ENCODE data around the gene EFCAB9. TPM values are rescaled to one million over a fixed set of nuclear protein-coding genes. Genes with fewer than 3 reads are reported as not detected.

Gene EFCAB9
- total and polyA plus RNA-seq, 2 donors from 2014 or later: not detected

DNA sequence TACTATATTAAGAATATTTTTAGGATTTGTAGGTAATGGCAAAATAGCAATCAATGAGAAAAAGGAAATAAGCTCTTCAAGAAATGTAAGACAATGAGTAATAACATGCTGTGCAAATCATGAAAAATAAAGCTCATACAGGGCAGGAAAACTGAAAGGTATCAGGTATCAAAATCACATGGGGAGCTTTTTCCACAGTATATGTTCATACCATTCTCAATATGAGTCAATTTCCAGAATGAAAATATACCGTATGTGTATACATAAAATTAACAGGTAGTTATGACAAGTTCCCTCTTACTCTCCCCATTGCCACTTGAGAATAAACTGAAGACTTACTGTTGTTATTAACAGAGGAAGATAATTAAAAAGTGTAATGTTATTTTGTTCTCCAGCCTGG, 35.9 kb downstream of the EFCAB9 start:
- no peak for FAIRE-seq
- intact Hi-C loops (cut with DNase I): no loop called here
- TF ChIP-seq, protein P1, sequence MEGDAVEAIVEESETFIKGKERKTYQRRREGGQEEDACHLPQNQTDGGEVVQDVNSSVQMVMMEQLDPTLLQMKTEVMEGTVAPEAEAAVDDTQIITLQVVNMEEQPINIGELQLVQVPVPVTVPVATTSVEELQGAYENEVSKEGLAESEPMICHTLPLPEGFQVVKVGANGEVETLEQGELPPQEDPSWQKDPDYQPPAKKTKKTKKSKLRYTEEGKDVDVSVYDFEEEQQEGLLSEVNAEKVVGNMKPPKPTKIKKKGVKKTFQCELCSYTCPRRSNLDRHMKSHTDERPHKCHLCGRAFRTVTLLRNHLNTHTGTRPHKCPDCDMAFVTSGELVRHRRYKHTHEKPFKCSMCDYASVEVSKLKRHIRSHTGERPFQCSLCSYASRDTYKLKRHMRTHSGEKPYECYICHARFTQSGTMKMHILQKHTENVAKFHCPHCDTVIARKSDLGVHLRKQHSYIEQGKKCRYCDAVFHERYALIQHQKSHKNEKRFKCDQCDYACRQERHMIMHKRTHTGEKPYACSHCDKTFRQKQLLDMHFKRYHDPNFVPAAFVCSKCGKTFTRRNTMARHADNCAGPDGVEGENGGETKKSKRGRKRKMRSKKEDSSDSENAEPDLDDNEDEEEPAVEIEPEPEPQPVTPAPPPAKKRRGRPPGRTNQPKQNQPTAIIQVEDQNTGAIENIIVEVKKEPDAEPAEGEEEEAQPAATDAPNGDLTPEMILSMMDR (IDR thresholded peaks at IDR 0.05; ENCODE audit: borderline replicate concordance, extremely low read depth, insufficient read depth): no peak

DNA sequence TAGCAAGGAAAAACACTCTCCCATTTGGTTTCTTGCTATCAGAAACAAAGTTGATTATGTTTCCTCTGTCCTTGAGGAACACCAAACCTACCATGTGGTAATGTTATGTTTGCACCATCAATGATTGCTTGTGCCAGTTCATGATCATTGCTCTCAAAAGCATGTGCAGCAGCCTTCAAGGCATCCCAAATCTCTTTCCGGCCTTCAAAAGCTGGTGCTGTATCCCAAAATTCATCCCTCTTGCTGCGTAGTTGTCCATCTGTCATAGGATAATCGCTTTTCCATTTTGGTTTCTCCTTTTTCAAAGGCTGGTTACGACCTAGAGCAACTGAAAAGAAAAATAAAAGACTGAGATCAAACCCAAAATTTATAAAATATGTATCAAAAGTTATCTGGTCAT, 40.1 kb downstream of the EFCAB9 start:
- no peak for DNase-seq
- TF ChIP-seq, protein P1 (IDR thresholded peaks at IDR 0.05; ENCODE audit: borderline replicate concordance, extremely low read depth, insufficient read depth): no peak
- Histone ChIP-seq H3K27ac (ENCODE audit: low read depth in 2 of 2, low read length in 2 of 2) (no peak overlapping the region), H3K9ac (ENCODE audit: low read length in 3 of 3) (no peak overlapping the region), H3K27me3 (ENCODE audit: control insufficient read depth, insufficient read depth, low read length) (no peaks in the 10 kb centered on the region), H3K9me3 (ENCODE audit: control insufficient read depth in 2 of 3, insufficient read depth in 1 of 3, low read length in 3 of 3) (no peaks in the 10 kb centered on the region), H3K4me3 (ENCODE audit: low read length in 3 of 3) (no peak overlapping the region), H3K36me3 (ENCODE audit: control insufficient read depth in 2 of 3, insufficient read depth in 3 of 3, low read length in 3 of 3) (peaks cover 3 to 8% (median 4%) of the 10 kb centered on the region in 3 donors), H3K4me1 (ENCODE audit: control insufficient read depth in 2 of 3, insufficient read depth in 2 of 3, low read depth in 1 of 3, low read length in 3 of 3) (peaks cover 0 to 9% (median 0%) of the 10 kb centered on the region in 3 donors)
- FAIRE-seq: no peak
- intact Hi-C loops (cut with DNase I): no loop called here

More for the DNA sequence above, 35.9 kb downstream of the EFCAB9 start:
- no peaks in the 10 kb centered on the region for H3K9me3 ChIP-seq (ENCODE audit: control insufficient read depth in 2 of 3, insufficient read depth in 1 of 3, low read length in 3 of 3)
- H3K27ac ChIP-seq (ENCODE audit: low read depth in 2 of 2, low read length in 2 of 2): no peak overlapping the region
- H3K27me3 ChIP-seq (ENCODE audit: control insufficient read depth, insufficient read depth, low read length): no peaks in the 10 kb centered on the region
- peaks cover 4 to 13% (median 6%) of the 10 kb centered on the region in 3 donors for H3K36me3 ChIP-seq (ENCODE audit: control insufficient read depth in 2 of 3, insufficient read depth in 3 of 3, low read length in 3 of 3)
- H3K4me3 ChIP-seq (ENCODE audit: low read length in 3 of 3): no peak overlapping the region
- no peaks in the 10 kb centered on the region for H3K4me1 ChIP-seq (ENCODE audit: control insufficient read depth in 2 of 3, insufficient read depth in 2 of 3, low read depth in 1 of 3, low read length in 3 of 3)
- H3K9ac ChIP-seq (ENCODE audit: low read length in 3 of 3): no peak overlapping the region
- DNase-seq: no peak

- no peak for FAIRE-seq
- Histone ChIP-seq H3K9ac (ENCODE audit: low read length in 3 of 3) (no peak overlapping the region), H3K4me1 (ENCODE audit: control insufficient read depth in 2 of 3, insufficient read depth in 2 of 3, low read depth in 1 of 3, low read length in 3 of 3) (peaks cover 0 to 9% (median 0%) of the 10 kb centered on the region in 3 donors), H3K4me3 (ENCODE audit: low read length in 3 of 3) (no peak overlapping the region), H3K36me3 (ENCODE audit: control insufficient read depth in 2 of 3, insufficient read depth in 3 of 3, low read length in 3 of 3) (peaks cover 0 to 8% (median 3%) of the 10 kb centered on the region in 3 donors), H3K27me3 (ENCODE audit: control insufficient read depth, insufficient read depth, low read length) (no peaks in the 10 kb centered on the region), H3K27ac (ENCODE audit: low read depth in 2 of 2, low read length in 2 of 2) (peak overlapping the region in 1 of 2 donors; percentile 10), H3K9me3 (ENCODE audit: control insufficient read depth in 2 of 3, insufficient read depth in 1 of 3, low read length in 3 of 3) (no peaks in the 10 kb centered on the region)
- peak in 1 of 5 donors; percentile 15 for DNase-seq
- intact Hi-C loops (cut with DNase I): no loop called here
- TF ChIP-seq, protein P1 (IDR thresholded peaks at IDR 0.05; ENCODE audit: borderline replicate concordance, extremely low read depth, insufficient read depth): no peak
Measured at GRCh38 chr5:172235132-172235780, 41.3 kb downstream of the EFCAB9 start.

Measured in kidney (tissue), 14 donors.